HG03565 (cell line): ENCODE results near the gene CYP2F1.
"Not testable (repeated sequence)": the region's sequence is repeated elsewhere in the genome, so short reads cannot be mapped to it uniquely, and the experiment has no call there.

ENCODE experiments used
- ATAC-seq: cut with Tn5 transposase; IDR thresholded peaks from one replicate; pipeline ENCODE4 v1.9.1; 2021; ENCODE audit warnings: mild to moderate bottlenecking, moderate library complexity; ENCODE audit not compliant: unreplicated experiment

Gene CYP2F1, protein sequence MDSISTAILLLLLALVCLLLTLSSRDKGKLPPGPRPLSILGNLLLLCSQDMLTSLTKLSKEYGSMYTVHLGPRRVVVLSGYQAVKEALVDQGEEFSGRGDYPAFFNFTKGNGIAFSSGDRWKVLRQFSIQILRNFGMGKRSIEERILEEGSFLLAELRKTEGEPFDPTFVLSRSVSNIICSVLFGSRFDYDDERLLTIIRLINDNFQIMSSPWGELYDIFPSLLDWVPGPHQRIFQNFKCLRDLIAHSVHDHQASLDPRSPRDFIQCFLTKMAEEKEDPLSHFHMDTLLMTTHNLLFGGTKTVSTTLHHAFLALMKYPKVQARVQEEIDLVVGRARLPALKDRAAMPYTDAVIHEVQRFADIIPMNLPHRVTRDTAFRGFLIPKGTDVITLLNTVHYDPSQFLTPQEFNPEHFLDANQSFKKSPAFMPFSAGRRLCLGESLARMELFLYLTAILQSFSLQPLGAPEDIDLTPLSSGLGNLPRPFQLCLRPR

DNA sequence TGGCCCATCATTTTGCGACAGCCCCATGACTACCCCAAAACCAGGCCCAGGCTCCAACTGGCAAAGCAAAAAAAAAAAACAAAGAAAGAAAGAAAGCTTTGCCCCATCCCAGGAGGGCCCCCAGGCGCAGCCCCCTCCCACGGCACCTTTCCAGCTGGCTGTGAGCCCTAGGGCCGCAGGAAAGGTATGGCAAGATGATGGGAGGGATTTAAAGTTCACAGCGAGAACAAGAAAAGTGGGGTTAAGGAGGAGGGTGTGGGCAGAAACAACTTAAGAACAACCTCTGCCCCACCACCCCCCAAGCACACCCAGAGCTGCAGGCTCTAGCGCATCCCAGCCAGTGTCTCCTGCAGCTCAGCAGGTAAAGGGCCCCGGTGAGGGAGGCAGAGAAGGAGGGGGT, at the start of gene CYP2F1:
CYP2F1 (plus strand) TSS at position 301 of the 400 bp plus-strand sequence. CDS start 1,757 bp downstream, outside the sequence.
- no peak for ATAC-seq

DNA sequence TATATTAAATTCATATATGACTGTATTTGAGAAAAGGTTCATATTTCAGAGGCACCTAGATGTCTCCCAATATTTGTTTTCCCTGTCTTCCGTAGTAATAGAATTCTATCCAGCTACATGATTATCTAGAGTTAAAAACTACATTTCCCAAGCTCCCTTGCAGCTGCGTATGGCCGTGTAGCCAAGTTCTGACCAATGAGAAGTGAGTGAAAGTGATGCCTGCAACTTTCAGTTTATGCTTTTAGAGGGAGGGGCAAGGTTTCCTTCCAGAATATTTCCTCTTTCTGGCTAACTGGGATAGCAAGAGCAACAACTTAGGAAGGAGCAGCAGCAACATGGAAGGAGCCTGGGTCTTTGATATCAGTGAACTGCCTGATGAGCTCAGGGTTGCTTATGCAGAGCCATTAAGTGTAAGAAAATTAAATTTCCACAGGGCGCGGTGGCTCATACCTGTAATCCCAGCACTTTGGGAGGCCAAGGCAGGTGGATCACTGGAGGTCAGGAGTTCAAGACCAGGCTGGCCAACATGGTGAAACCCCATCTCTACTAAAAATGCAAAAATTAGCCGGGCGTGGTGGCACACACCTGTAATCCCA, 49.2 kb upstream of the CYP2F1 start:
- ATAC-seq = no peak

- no peak for ATAC-seq
Observed at GRCh38 chr19:41076286-41076685, 37.9 kb upstream of the CYP2F1 start.

GRCh38 chr19:41083516-41083915, 30.7 kb upstream of the CYP2F1 start:
- ATAC-seq = no peak

GRCh38 chr19:41085748-41086415, 28.4 kb upstream of the CYP2F1 start:
- no peak for ATAC-seq

GRCh38 chr19:41088151-41088550, 26.1 kb upstream of the CYP2F1 start, which contains the start of gene CYP2A13:
CYP2A13 (plus strand) TSS chr19:41088451; CDS start chr19:41088472, 21 bp downstream.
- no peak for ATAC-seq

GRCh38 chr19:41089959-41090358, 24.3 kb upstream of the CYP2F1 start:
- no peak for ATAC-seq

GRCh38 chr19:41095703-41096102, 18.5 kb upstream of the CYP2F1 start:
- ATAC-seq = no peak

GRCh38 chr19:41096353-41096752, 17.9 kb upstream of the CYP2F1 start:
- no peak for ATAC-seq

DNA sequence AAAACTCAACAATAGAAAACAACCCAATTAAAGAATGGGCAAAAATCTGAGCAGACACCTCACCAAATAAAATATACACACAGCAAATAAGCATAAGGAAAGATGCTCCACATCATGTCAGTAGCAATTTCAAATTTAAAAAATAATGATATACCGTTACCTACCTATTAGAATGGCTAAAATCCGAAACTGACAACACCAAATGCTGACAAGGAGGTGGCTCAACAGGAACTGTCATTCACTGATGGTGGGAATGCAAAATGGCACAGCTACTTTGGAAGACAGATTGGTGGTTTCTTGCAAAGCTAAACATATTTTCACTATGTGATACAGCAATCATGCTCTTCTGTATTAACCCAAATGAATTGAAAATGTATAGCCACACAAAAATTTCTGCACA, 16.9 kb upstream of the CYP2F1 start:
- no peak for ATAC-seq

DNA sequence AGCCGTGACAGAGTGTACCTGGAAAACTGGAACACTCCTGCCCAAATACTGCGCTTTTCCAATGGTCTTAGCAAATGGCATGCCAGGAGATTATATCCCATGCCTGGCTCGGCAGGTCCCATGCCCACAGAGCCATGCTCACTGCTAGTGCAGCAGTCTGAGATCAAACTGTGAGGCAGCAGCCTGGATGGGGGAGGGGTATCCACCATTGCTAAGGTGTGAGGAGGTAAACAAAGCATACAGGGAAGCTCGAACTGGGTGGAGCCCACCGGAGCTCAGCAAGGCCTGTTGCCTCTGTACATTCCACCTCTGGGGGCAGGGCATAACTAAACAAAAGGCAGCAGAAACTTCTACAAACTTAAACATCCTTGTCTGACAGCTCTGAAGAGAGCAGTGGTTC, 15.5 kb upstream of the CYP2F1 start:
- ATAC-seq = no peak

DNA sequence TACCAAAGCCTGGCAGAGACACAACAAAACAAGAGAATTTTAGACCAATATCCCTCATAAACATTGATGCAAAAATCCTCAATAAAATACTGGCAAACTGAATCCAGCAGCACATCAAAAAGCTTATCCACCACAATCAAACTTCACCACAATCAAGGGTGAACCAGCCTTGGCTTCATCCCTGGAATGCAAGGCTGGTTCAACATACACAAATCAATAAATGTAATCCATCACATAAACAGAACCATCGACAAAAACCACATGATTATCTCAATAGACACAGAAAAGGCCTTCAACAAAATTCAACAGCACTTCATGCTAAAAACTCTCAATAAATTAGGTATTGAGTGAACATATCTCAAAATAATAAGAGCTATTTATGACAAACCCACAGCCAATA, 12.0 kb upstream of the CYP2F1 start:
- ATAC-seq = not testable (repeated sequence)

GRCh38 chr19:41106177-41106576, 8.1 kb upstream of the CYP2F1 start:
- ATAC-seq = no peak

DNA sequence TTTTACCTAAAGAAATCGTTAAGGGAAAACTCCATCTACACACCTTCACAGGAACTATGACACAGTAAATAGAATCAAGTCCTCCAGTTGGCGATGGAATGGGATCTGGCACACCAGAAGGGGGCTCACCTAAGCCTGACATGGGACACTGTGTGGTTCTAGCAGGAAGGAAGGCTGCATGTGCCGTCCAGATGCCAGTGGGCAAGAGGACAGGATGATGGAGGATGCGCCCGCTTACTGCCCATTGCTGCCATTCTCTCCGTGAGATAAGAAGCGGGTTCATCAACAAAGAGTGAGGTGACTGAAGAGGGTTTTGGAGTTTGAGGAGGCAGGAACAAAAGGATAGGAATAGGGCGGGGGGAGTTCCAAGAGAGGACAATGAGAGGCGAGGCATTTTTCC, 2.9 kb upstream of the CYP2F1 start:
- no peak for ATAC-seq

DNA sequence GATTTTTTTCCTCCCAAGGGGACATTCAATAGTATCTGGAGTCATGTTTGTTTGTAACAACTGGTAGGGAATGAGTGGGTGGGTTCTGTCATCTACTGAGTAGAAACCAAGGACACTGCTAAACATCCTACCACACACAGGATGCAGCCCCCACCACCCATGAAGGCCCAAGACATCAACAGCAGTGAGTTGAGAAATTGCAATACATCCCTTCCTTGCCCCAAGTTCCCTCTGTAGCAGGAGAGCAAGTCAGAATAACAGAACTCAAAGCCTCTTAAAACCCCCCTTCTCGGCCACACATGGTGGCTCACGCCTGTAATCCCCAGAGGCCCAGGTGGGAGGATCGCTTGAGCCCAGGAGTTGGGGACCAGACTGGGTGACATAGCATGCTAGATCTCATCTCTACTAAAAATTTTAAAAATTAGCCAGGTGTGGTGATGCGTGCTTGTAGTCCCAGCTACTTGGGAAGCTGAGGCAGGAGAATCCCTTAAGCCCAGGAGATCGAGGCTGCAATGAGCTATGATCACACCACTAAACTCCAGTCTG, 2.4 kb upstream of the CYP2F1 start:
- no peak for ATAC-seq

DNA sequence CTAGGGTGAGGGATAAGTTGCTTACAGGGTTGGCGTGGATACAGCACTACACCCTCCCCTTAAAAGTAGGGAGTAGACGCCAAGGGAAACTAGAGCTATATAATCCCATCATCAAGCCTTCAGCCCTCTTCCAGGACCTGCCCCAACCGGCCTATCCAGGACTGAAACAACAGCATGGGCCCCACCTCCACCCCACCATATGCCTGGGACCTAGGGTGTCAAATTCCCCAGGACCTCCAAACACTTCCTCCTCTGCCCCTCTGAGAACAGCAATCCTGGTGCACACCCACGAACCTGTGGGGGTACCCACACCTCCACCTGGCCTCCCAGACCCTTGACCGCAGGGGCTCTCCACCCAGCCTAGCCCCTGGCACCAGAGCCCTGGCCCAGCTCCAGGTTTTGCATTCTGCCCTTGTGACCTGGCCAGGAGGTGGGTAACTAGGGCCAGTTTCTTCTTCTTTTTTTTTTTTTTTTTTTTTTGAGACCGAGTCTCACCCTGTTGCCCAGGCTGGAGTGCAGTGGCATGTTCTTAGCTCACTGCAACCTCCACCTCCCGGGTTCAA, 1.4 kb upstream of the CYP2F1 start:
- ATAC-seq = no peak

DNA sequence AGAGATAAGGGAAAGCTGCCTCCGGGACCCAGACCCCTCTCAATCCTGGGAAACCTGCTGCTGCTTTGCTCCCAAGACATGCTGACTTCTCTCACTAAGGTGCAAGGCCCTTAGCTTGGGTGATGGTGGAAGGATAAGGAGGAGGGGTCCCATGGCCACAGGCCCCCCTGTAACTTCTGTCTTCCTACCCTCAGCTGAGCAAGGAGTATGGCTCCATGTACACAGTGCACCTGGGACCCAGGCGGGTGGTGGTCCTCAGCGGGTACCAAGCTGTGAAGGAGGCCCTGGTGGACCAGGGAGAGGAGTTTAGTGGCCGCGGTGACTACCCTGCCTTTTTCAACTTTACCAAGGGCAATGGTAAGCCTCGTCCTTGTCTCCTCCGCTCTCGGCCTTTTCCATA, 2.0 kb downstream of the CYP2F1 start:
- no peak for ATAC-seq

DNA sequence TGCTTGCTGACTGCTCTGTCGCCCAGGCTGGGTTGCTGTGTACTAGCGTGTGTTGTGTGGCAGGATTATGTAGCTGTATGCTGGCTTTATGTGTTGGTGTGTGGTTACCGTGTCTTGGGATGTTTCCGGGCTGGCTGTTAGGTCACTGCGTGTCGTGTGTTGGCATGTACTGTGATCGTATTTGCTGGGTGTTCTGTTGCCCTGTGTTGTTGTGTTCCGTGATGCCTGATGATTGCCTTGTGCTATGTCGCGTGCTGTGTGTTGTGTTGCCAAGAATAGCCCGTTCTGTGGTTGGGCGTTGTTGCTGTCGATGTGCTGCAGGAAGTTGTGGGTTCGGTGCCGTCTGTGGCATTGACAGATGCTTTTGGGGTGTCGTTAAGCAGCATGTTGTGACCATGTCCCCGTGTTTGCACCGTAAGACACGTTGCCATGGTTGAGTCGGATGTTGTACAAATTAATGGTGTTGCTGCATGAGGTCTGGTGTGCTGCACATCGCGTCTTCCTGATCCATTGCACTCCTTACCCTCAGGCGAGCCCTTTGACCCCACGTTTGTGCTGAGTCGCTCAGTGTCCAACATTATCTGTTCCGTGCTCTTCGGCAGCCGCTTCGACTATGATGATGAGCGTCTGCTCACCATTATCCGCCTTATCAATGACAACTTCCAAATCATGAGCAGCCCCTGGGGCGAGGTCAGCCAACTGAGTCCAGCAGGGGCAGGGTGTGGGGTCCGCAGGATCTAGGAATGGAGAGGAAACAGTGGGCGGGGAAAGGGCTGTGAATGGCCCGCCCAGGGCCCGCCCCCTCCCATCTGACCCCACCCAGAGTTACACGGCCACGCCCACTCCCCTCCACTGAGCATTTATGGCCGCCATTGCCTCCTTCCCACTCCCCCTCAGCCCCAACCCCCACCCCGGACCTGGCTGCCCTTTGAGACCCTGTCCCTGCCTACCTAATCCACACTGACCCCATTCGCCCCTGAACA, 7.0 kb downstream of the CYP2F1 start:
- not testable (repeated sequence) for ATAC-seq

DNA sequence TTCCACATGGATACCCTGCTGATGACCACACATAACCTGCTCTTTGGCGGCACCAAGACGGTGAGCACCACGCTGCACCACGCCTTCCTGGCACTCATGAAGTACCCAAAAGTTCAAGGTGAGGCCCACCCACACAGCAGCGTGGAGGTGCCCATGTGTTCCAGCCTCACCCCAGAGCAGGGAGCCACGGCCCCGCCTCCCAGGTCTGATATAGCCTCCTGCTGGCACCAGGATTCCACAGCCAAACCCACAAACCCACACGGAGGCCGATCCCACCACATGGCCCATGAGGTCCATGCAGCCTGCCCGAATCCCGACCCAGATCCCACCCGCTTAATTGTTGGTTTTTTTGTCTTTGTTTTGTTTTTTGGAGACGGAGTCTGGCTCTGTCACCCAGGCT, 8.6 kb downstream of the CYP2F1 start:
- not testable (repeated sequence) for ATAC-seq
